Vagina (tissue), 2 donors: Measurements from ENCODE around the gene CORIN. TPM values are rescaled to one million over a fixed set of nuclear protein-coding genes. Genes with fewer than 3 reads are reported as not detected.

Source experiments
- DNase-seq, 2 donors: peaks; one replicate each; pipeline ENCODE4 v3.0.0-alpha.2; 2017; ENCODE audit errors: extremely low spot score in 2 of 2
- H3K27ac ChIP-seq: fragments of 200-600 bp; sonication (generic); one replicate; pipeline ENCODE4 v1.5.1; 2019
- H3K27me3 ChIP-seq: fragments of 200-600 bp; sonication (generic); one replicate; pipeline ENCODE4 v1.5.1; 2019
- H3K36me3 ChIP-seq, 2 donors: fragments of 200-600 bp; sonication (generic); one replicate each; pipeline ENCODE4 v1.5.1; 2017 to 2019
- H3K4me1 ChIP-seq: fragments of 200-600 bp; sonication (generic); one replicate; pipeline ENCODE4 v1.5.1; 2019
- H3K4me3 ChIP-seq, 2 donors: fragments of 200-600 bp; sonication (generic); 1 replicate in 1 of 2; 2 replicates in 1 of 2; pipeline ENCODE4 v1.5.1; 2016 to 2019
- H3K9me3 ChIP-seq: fragments of 200-600 bp; sonication (generic); one replicate; pipeline ENCODE4 v1.5.1; 2019
- POLR2A ChIP-seq, 2 donors: fragments of 450-650 bp; IDR thresholded peaks; one replicate each; pipeline ENCODE4 v1.6.1; 2017; ENCODE audit warnings: antibody characterized with exemption in 2 of 2, mild to moderate bottlenecking in 2 of 2, moderate library complexity in 2 of 2
- POLR2AphosphoS5 ChIP-seq, 2 donors: sonication (generic); formaldehyde crosslinking; IDR thresholded peaks; one replicate each; pipeline ENCODE4 v1.9.0; 2017; ENCODE audit warnings: antibody characterized with exemption in 2 of 2, mild to moderate bottlenecking in 2 of 2, low read depth in 1 of 2; ENCODE audit not compliant: insufficient read depth in 1 of 2
- intact Hi-C: fragments of 100-400 bp; cut with DNase I; formaldehyde crosslinking; loops from one replicate; pipeline ENCODE4 v1.15.1; 2023
- total RNA-seq: library from RNA; depleted of rRNA; stranded (reverse); fragments of >200 nt; gene quantifications from one replicate; pipeline ENCODE4 v1.2.3, GENCODE V29; 2016
- TF ChIP-seq, protein P1 (sequence below), 3 experiments: fragments of 450-650 bp in 2 of 3; fragments of 200-600 bp in 1 of 3; sonication (generic) in 1 of 3; IDR thresholded peaks; one replicate each; pipeline ENCODE4 v1.5.1; 2017 to 2019; ENCODE audit warnings: antibody characterized with exemption in 3 of 3, mild to moderate bottlenecking in 2 of 3, moderate library complexity in 2 of 3

The CORIN gene
- total RNA-seq, 1 donor from 2014 or later: 5.4 TPM

DNA sequence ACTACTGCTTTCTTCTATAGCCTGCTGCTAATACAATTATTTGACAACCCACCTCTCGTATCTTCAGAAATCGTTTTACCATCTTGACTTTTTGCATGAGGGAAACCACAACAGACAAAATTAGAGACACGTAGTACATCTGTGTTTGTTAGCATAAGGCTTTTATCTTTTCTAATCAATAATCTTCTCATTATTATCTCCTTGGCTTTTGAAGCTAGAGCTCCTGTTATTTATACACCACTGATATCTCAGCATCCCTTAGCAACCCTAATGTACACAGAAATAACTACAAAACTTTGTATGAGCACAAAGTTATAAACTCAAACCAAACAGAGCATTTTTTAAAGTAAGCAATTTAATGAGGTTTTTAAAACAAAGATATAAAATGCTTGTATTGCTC lies 39.7 kb downstream of the CORIN start:
- intact Hi-C loops: no loop called here
- H3K4me3 ChIP-seq: no peak overlapping the region
- no peaks in the 10 kb centered on the region for H3K27me3 ChIP-seq
- DNase-seq: no peak
- TF ChIP-seq, protein P1, sequence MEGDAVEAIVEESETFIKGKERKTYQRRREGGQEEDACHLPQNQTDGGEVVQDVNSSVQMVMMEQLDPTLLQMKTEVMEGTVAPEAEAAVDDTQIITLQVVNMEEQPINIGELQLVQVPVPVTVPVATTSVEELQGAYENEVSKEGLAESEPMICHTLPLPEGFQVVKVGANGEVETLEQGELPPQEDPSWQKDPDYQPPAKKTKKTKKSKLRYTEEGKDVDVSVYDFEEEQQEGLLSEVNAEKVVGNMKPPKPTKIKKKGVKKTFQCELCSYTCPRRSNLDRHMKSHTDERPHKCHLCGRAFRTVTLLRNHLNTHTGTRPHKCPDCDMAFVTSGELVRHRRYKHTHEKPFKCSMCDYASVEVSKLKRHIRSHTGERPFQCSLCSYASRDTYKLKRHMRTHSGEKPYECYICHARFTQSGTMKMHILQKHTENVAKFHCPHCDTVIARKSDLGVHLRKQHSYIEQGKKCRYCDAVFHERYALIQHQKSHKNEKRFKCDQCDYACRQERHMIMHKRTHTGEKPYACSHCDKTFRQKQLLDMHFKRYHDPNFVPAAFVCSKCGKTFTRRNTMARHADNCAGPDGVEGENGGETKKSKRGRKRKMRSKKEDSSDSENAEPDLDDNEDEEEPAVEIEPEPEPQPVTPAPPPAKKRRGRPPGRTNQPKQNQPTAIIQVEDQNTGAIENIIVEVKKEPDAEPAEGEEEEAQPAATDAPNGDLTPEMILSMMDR (IDR thresholded peaks at IDR 0.05): no peak
- TF ChIP-seq POLR2AphosphoS5 (IDR thresholded peaks at IDR 0.05; ENCODE audit: insufficient read depth in 1 of 2, low read depth in 1 of 2) (no peak), POLR2A (IDR thresholded peaks at IDR 0.05) (no peak)
- H3K36me3 ChIP-seq: no peaks in the 10 kb centered on the region
- no peak overlapping the region for H3K27ac ChIP-seq
- no peaks in the 10 kb centered on the region for H3K9me3 ChIP-seq
- no peaks in the 10 kb centered on the region for H3K4me1 ChIP-seq

DNA sequence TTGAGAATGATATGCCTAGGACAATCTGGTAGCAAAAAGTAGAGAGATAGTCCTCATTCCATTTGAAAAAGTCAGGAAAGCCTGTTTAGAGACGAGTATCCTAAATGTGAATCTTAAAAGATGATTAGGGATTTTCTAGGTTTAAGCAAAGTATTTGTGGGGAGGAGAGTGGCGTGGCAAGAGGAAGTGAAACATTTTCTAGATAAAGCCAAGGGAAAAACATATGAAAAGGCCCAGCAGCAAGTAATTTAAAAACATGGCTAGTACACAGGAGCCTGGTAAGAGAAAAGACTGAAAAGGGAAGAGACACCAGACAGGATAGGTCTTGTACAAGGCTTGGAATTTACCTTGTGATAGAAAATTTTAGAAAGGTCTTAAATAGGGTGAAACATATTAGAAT lies 45.9 kb downstream of the CORIN start:
- TF ChIP-seq POLR2A (IDR thresholded peaks at IDR 0.05): no peak
- TF ChIP-seq POLR2AphosphoS5 (IDR thresholded peaks at IDR 0.05; ENCODE audit: insufficient read depth in 1 of 2, low read depth in 1 of 2): no peak
- TF ChIP-seq, protein P1 (IDR thresholded peaks at IDR 0.05): no peak
- no peak overlapping the region for H3K27ac ChIP-seq

DNA sequence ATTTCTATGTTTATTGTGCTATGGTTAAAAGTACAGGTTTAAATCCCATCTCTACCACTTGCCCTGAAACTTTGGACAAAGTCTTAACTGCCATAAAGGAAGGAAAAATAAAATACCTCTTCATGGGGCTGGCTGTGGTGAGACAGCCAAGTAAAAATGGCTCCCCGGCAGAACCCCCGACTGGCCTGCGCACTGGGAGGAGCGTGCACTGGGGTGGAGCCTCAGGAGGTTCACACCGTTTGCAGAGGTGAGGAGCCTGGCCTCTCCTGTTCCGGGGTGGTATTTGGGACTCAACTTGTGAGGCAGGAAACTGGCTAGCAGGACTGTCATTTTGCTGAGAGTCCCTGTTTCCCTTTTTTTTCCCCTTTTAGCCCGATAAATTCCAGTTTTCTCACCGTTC lies 47.8 kb downstream of the CORIN start:
- Histone ChIP-seq H3K4me3 (no peak overlapping the region), H3K9me3 (no peaks in the 10 kb centered on the region), H3K27ac (no peak overlapping the region), H3K4me1 (no peaks in the 10 kb centered on the region), H3K36me3 (no peaks in the 10 kb centered on the region), H3K27me3 (no peaks in the 10 kb centered on the region)
- no peak for DNase-seq
- intact Hi-C loops: no loop called here
- TF ChIP-seq POLR2A (IDR thresholded peaks at IDR 0.05): no peak
- TF ChIP-seq, protein P1 (IDR thresholded peaks at IDR 0.05): no peak
- no peak for TF ChIP-seq POLR2AphosphoS5 (IDR thresholded peaks at IDR 0.05; ENCODE audit: insufficient read depth in 1 of 2, low read depth in 1 of 2)

More for the DNA sequence above, 45.9 kb downstream of the CORIN start:
- Histone ChIP-seq H3K36me3 (no peaks in the 10 kb centered on the region), H3K27me3 (no peaks in the 10 kb centered on the region), H3K9me3 (no peaks in the 10 kb centered on the region), H3K4me3 (no peak overlapping the region), H3K4me1 (no peaks in the 10 kb centered on the region)
- intact Hi-C loops: no loop called here
- DNase-seq: no peak

DNA sequence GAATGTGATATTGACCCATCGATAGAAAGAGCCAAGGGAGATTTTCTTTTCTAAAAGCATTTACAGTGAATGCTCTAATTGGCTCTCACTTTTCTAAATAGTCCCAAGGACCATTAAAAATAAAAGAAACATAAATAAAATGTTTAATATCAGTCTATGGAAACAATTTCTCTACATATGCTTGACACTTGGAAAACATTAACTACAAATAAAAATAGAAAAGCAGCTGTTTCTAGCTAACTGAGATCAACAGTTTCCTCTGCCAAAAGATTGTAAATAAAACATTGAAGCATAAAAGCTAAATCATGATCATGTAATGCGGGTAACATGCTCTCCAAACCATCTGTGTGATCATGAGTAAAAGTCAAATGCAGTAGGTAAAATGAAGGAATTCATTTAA lies 49.7 kb downstream of the CORIN start:
- Histone ChIP-seq H3K4me3 (no peak overlapping the region), H3K4me1 (no peaks in the 10 kb centered on the region), H3K27me3 (no peaks in the 10 kb centered on the region), H3K36me3 (no peaks in the 10 kb centered on the region), H3K9me3 (no peaks in the 10 kb centered on the region), H3K27ac (no peak overlapping the region)
- intact Hi-C loops: no loop called here
- no peak for TF ChIP-seq POLR2A (IDR thresholded peaks at IDR 0.05)
- TF ChIP-seq, protein P1 (IDR thresholded peaks at IDR 0.05): no peak
- no peak for TF ChIP-seq POLR2AphosphoS5 (IDR thresholded peaks at IDR 0.05; ENCODE audit: insufficient read depth in 1 of 2, low read depth in 1 of 2)
- no peak for DNase-seq

DNA sequence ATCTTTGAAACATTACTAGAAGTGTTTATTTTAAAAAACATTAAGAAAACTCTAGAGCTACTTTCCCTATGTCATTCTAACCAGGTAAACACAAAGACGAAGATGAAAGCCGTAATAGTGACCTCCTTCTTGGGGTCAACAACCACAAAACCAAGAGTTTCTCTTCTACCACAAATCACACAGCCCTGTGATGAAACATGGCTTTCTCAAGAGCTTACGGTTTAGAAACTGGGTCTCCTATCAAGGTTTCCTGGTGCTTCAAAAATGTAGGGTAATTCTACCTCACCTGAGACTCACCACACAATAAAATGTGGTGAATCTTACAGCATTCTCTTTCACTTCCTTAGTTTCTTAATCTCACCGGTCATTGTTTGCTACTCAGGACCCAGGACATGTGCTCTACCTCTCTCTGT lies 50.9 kb downstream of the CORIN start:
- DNase-seq: no peak
- TF ChIP-seq, protein P1 (IDR thresholded peaks at IDR 0.05): no peak
- TF ChIP-seq POLR2AphosphoS5 (IDR thresholded peaks at IDR 0.05; ENCODE audit: insufficient read depth in 1 of 2, low read depth in 1 of 2): no peak
- TF ChIP-seq POLR2A (IDR thresholded peaks at IDR 0.05): no peak
- no peaks in the 10 kb centered on the region for H3K4me1 ChIP-seq
- no peak overlapping the region for H3K27ac ChIP-seq
- H3K9me3 ChIP-seq: no peaks in the 10 kb centered on the region
- H3K27me3 ChIP-seq: no peaks in the 10 kb centered on the region
- intact Hi-C loops: no loop called here
- H3K4me3 ChIP-seq: no peak overlapping the region
- H3K36me3 ChIP-seq: no peaks in the 10 kb centered on the region
